GM12878 (cell line): ENCODE data around the gene POU2F3. TPM values are rescaled to one million over a fixed set of nuclear protein-coding genes. Genes with fewer than 3 reads are reported as not detected.

Experiments
- ATAC-seq: fragments of 200-7000 bp; cut with Tn5 transposase; 3 replicates; pipeline ENCODE4 v1.9.1; 2020; ENCODE audit warnings: mild to moderate bottlenecking, moderate library complexity
- BruUV-seq: library from RNA; stranded (reverse); fragments of 400-500 nt; replicated peaks from 2 replicates; lab custom pipeline; 2021; lab: Mats Ljungman, UMichigan
- CTCF ChIA-PET: fragments of 300-600 bp; sonication (Branson Sonifier 250); formaldehyde crosslinking; extraction: SDS; loops from one replicate; lab custom pipeline; 2021; ENCODE audit warnings: inconsistent platforms; lab: Yijun Ruan, JAX
- POLR2A ChIA-PET: fragments of 350-600 bp; formaldehyde crosslinking; extraction: SDS; loops from one replicate; lab custom pipeline; 2021; ENCODE audit warnings: inconsistent platforms; lab: Charles Lee
- RAD21 ChIA-PET: fragments of 300-600 bp; sonication (Branson Sonifier 250); formaldehyde crosslinking; loops from one replicate; lab custom pipeline; 2023; ENCODE audit warnings: antibody characterized with exemption; ENCODE audit not compliant: unreplicated experiment; lab: Charles Lee
- SMC1A ChIA-PET: fragments of 300-600 bp; sonication (Branson Sonifier 250); formaldehyde crosslinking; loops from one replicate; lab custom pipeline; 2023; ENCODE audit not compliant: unreplicated experiment, uncharacterized antibody; lab: Charles Lee
- DNase-seq: peaks from one replicate; pipeline ENCODE4 v3.0.0-alpha.2; 2011; ENCODE audit warnings: low read depth, low spot score
- FAIRE-seq: peaks from 3 replicates; lab custom pipeline; 2011; peaks lifted over from hg19 to GRCh38; lab: Jason Lieb, UNC
- H2AFZ ChIP-seq: 2 replicates; pipeline ENCODE4 v1.6.0; 2011; ENCODE audit warnings: low read depth, low read length, control low read depth; ENCODE audit not compliant: control insufficient read depth
- H3K27ac ChIP-seq: 2 replicates; pipeline ENCODE4 v1.5.1; 2011; ENCODE audit warnings: control low read depth; ENCODE audit not compliant: control insufficient read depth, insufficient read depth
- H3K27me3 ChIP-seq, 2 experiments: replicated peaks in 1 of 2; 2 replicates each; pipeline versions ENCODE4 v1.6.0 to v1.6.1; 2011; ENCODE audit warnings: low read length in 1 of 2; ENCODE audit not compliant: control insufficient read depth in 2 of 2, insufficient read depth in 2 of 2
- H3K36me3 ChIP-seq, 2 experiments: 2 replicates each; pipeline ENCODE4 v1.5.1; 2011; ENCODE audit warnings: low read length in 1 of 2; ENCODE audit not compliant: control insufficient read depth in 2 of 2, insufficient read depth in 2 of 2
- H3K4me1 ChIP-seq: 2 replicates; pipeline ENCODE4 v1.6.1; 2011; ENCODE audit warnings: mild to moderate bottlenecking, low read length, moderate library complexity, mixed read lengths; ENCODE audit not compliant: control insufficient read depth, insufficient read depth
- H3K4me2 ChIP-seq: 2 replicates; pipeline ENCODE4 v1.6.0; 2011; ENCODE audit warnings: control low read depth; ENCODE audit not compliant: control insufficient read depth, insufficient read depth
- H3K4me3 ChIP-seq: fragments of 200-600 bp; sonication (generic); 2 replicates; pipeline ENCODE4 v1.5.1; 2016
- H3K79me2 ChIP-seq: 2 replicates; pipeline ENCODE4 v1.6.0; 2011; ENCODE audit warnings: low read length; ENCODE audit not compliant: control insufficient read depth, insufficient read depth
- H3K9ac ChIP-seq: 2 replicates; pipeline ENCODE4 v1.8.0; 2011; ENCODE audit warnings: low read length, control low read depth, mixed read lengths; ENCODE audit not compliant: control insufficient read depth, insufficient read depth
- H3K9me3 ChIP-seq: replicated peaks from 3 replicates; pipeline ENCODE4 v1.5.1; 2011; ENCODE audit warnings: mild to moderate bottlenecking, low read length; ENCODE audit not compliant: control insufficient read depth, insufficient read depth
- H4K20me1 ChIP-seq: 2 replicates; pipeline ENCODE4 v1.6.0; 2011; ENCODE audit not compliant: control insufficient read depth, insufficient read depth
- ASH2L ChIP-seq: fragments of 300-600, 200-600 bp; sonication (generic); IDR thresholded peaks from 2 replicates; pipeline ENCODE4 v1.6.1; 2017; ENCODE audit warnings: low read depth, mild to moderate bottlenecking, borderline replicate concordance
- EED ChIP-seq: sonication (generic); IDR thresholded peaks from 2 replicates; pipeline ENCODE4 v1.6.1; 2016; ENCODE audit warnings: antibody characterized with exemption, low read depth
- GATAD2B ChIP-seq: fragments of 450-650 bp; conservative IDR thresholded peaks from 2 replicates; pipeline ENCODE4 v1.6.1; 2017; ENCODE audit warnings: low read depth, mild to moderate bottlenecking, moderate library complexity
- HCFC1 ChIP-seq: fragments of 150-350 bp; IDR thresholded peaks from 2 replicates; pipeline ENCODE4 v1.6.1; 2014; ENCODE audit warnings: low read length
- IRF3 ChIP-seq: fragments of 450-650 bp; IDR thresholded peaks from 2 replicates; pipeline ENCODE4 v1.6.1; 2014; ENCODE audit warnings: mild to moderate bottlenecking
- MTA3 ChIP-seq: IDR thresholded peaks from 2 replicates; pipeline ENCODE4 v1.6.1; 2012; ENCODE audit warnings: low read length, inconsistent platforms, borderline replicate concordance
- MYC ChIP-seq: IDR thresholded peaks from 2 replicates; pipeline ENCODE4 v1.6.1; 2011; ENCODE audit warnings: mild to moderate bottlenecking, low read length, moderate library complexity, inconsistent platforms; ENCODE audit not compliant: insufficient read depth, insufficient replicate concordance, insufficient read length, severe bottlenecking
- NKRF ChIP-seq: fragments of 450-650 bp; conservative IDR thresholded peaks from 2 replicates; pipeline ENCODE4 v1.6.1; 2017; ENCODE audit warnings: mild to moderate bottlenecking, moderate library complexity
- SKIL ChIP-seq: fragments of 450-650 bp; IDR thresholded peaks from 2 replicates; pipeline ENCODE4 v1.6.1; 2017; ENCODE audit warnings: mild to moderate bottlenecking, low read depth, inconsistent platforms; ENCODE audit not compliant: poor library complexity, severe bottlenecking
- SMARCA5 ChIP-seq: fragments of 450-650 bp; IDR thresholded peaks from 2 replicates; pipeline ENCODE4 v1.6.1; 2017; ENCODE audit warnings: mild to moderate bottlenecking
- SUPT20H ChIP-seq: IDR thresholded peaks from 2 replicates; pipeline ENCODE4 v1.6.1; 2011; ENCODE audit warnings: low read depth, mild to moderate bottlenecking, low read length, moderate library complexity, borderline replicate concordance; ENCODE audit not compliant: control insufficient read depth
- WGBS: methylation state at CpG from one replicate; pipeline ENCODE4 v1.1.6; 2016; ENCODE audit warnings: low lambda C conversion rate; ENCODE audit not compliant: insufficient replicate concordance, insufficient coverage; ENCODE audit errors: missing lambda C conversion rate; 5-methylcytosine and 5-hydroxymethylcytosine counted together
- in situ Hi-C: fragments of 300-500 bp; cut with MboI; formaldehyde crosslinking; loops from 9 replicates; pipeline ENCODE4 v1.14.3; 2018; ENCODE audit warnings: mixed read lengths
- intact Hi-C: fragments of 100-400 bp; cut with micrococcal nuclease; formaldehyde crosslinking; loops from one replicate; pipeline ENCODE4 v1.14.2; 2022; ENCODE audit not compliant: unreplicated experiment
- polyA plus RNA-seq, 11 experiments: library from polyadenylated mRNA; depleted of rRNA in 4 of 11; unstranded in 6 of 11; stranded (reverse) in 5 of 11; fragments of >200 nt; fragmentation: Nextera tagmentation in 4 of 11; fragmentation: Illumina TruSeq in 1 of 11; extraction: Ambion mirVana in 4 of 11; extraction: Trizol in 1 of 11; gene quantifications; 1 replicate in 1 of 11; 2 replicates in 10 of 11; pipeline versions ENCODE4 v1.2.1 to v1.2.3, GENCODE V29; 2011 to 2016; ENCODE audit warnings: inconsistent platforms in 2 of 11, missing spikeins in 2 of 11, low read depth in 1 of 11
- total RNA-seq, 4 experiments: library from RNA; depleted of rRNA in 3 of 4; stranded (reverse); fragments of >200 nt in 3 of 4; fragmentation: Illumina TruSeq in 1 of 4; extraction: Trizol in 1 of 4; gene quantifications; 2 replicates each; pipeline versions ENCODE4 v1.2.1 to v1.2.3, GENCODE V29; 2013 to 2021

Gene POU2F3
- total and polyA plus RNA-seq, 10 of the 15 experiments (the other 5 are each of a cell fraction or from before 2014, with no cell fraction given) = 0.09 to 4.4 (median 0.33) TPM

DNA sequence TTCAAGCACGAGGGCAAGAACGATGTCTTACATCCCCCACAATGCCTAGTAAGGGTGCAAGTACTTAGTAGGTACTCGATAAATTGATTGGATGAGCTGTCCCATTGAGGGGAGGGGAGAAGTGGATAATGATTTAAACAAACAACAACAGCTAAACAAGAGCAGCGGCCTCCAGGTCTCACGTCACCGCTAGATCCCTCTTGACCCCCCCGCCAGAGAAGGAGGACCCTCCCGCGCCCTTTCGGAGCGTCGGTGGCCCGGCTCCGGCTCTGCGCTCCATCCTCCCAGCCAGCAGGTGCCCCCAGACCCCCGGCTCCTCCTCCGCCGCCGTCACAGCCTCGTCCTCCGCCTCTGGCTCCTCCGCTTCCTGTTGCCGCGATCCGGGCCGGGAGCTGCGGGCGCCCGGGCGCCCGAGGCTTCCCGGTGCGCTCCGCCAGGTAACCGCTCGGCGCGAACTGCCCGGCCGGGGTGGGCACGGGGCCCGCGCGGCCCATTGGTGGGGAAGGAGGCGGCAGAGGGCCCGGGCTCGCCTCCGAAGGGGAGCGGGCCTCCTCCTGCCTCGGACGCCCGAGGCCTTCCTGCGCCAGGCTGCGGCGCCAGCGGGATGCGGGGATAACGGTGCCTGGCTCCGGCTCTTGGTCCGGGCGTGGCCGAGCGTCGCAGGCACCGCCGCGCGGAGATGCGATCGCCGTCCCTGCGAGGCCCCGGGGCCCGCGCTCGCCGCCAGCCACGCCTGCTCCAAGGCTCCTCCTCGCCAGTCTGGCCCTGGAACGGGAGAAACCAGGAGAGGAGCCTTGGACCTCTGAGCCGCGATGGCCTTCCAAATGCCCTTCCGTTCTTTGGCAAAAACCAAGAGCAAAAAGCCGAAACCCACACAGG, 85.2 kb downstream of the POU2F3 start, which contains the start of gene TLCD5:
TLCD5 (plus strand) TSS at position 368 of the 879 bp plus-strand sequence. CDS start 2,143 bp downstream, outside the sequence.
- no peak for FAIRE-seq
- H2AFZ ChIP-seq = peak within 1 kb of the TSS; percentile 72
- RAD21 ChIA-PET = interaction anchor here (1.2 to 1.8 kb wide), 3 partner anchors 9 to 180 kb away, joined by 3 to 8 read pairs (median 4); no protein-coding TSS in a partner anchor
- no peak for DNase-seq
- ATAC-seq = peak; percentile 87
- no peaks in the 10 kb centered on the region; a peak in 2 of 4 replicates for H3K27me3 ChIP-seq
- no peaks in the 10 kb centered on the region; the same call in 2 of the 3 replicates for H3K9me3 ChIP-seq
- no TSS peak for BruUV-seq
- intact Hi-C loops (no loop called here), in situ Hi-C loops (no loop called here)
- POLR2A ChIA-PET = interaction anchor here (0.6 to 1.7 kb wide), 3 partner anchors 11 to 75 kb away, joined by 4 to 7 read pairs (median 4); partner anchors contain the start of gene ARHGEF12
- H3K4me3 ChIP-seq = peak within 1 kb of the TSS; percentile 72
- H3K79me2 ChIP-seq = no peaks in the 10 kb centered on the region
- H3K9ac ChIP-seq = peak within 1 kb of the TSS; percentile 66
- H4K20me1 ChIP-seq = no peaks in the 10 kb centered on the region
- no peaks in the 10 kb centered on the region for H3K4me1 ChIP-seq
- 5% methylated on average over 45 of the region's 84 CpGs for WGBS
- CTCF ChIA-PET = interaction anchor here (1.2 to 3.1 kb wide), 6 partner anchors 9 to 184 kb away, joined by 3 to 25 read pairs (median 5); no protein-coding TSS in a partner anchor
- H3K4me2 ChIP-seq = peak within 1 kb of the TSS; percentile 87
- SMC1A ChIA-PET = interaction anchor here (0.6 to 3.1 kb wide), 6 partner anchors 10 to 570 kb away, joined by 3 to 15 read pairs (median 6); no protein-coding TSS in a partner anchor
- peak within 1 kb of the TSS; percentile 35 for H3K27ac ChIP-seq
- no peaks in the 10 kb centered on the region for H3K36me3 ChIP-seq
- TF ChIP-seq SUPT20H (no peak), IRF3 (no peak), HCFC1 (peak; percentile 33; the same call in 1 of the 2 replicates), MTA3 (no peak), GATAD2B (peak; percentile 95), MYC (no peak), EED (peak; percentile 25; the same call in 1 of the 2 replicates), SMARCA5 (0 out of 2 replicates have a peak, but pooled peaks have one; percentile 53), NKRF (peak; percentile 46), SKIL (no peak), ASH2L (no peak)
